ENCODE results near the gene ACOT8. TPM values are rescaled to one million over a fixed set of nuclear protein-coding genes. Genes with fewer than 3 reads are reported as not detected.
"Not testable (repeated sequence)": the region's sequence is repeated elsewhere in the genome, so short reads cannot be mapped to it uniquely, and the experiment has no call there.

Gene ACOT8
- total RNA-seq, 1 experiment from 2014 or later = 36.2 TPM

GRCh38 chr20:45833883-45834796 lies 23.1 kb downstream of the ACOT8 start:
- BruUV-seq (replicated peaks) = no TSS peak
- intact Hi-C loops (cut with micrococcal nuclease; ENCODE audit: unreplicated experiment) = loop anchor here (1.0 kb wide), 2 partner anchors 22 to 23 kb away; partner anchors contain the start of genes ACOT8, UBE2C and ZSWIM3
- TF ChIP-seq CTCF (IDR thresholded peaks at IDR 0.05; ENCODE audit: insufficient read depth in 1 of 2, low read depth in 1 of 2, low read length in 1 of 2, severe bottlenecking in 1 of 2, unreplicated experiment in 1 of 2) = no peak

DNA sequence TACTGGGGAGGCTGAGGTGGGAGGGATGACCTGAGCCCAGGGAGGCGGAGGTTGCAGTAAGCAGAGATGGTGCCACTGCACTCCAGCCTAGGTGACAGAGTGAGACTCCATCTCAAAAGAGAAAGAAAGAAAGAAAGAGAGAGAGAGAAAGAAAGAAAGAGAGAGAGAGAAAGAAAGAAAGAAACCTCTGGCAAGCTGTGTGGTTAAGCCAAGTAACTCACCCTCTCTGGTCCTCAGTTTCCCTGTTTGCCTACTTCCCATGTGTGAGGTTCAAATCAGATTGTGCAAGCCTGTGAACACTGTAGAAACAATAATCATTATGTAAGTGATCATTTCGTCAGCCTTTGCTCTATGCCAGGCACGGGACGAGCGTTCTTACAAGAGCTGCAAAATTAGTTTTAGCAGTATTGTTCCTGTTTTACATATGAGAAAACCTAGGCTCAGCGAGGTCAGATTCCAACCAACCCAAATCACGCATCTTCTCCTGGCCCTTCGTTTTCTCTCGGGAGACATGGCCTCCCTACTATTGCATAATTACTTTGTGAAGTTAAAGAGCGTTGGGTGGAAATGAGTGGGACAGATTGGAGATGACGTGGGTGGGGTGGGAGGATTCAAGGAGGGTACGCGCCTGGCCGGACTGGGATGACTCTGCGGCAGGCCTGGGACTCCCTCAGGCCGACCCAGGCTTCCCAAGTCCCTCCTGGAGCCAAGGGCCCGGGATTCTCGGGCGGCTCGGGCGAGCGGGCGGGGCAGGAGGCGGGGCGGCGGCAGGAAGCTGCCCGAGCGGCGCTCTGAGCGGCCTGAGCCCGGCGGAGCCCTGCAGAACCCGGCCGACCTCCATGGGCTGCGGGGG lies 23.9 kb downstream of the ACOT8 start, which contains the start of gene SNX21:
Gene SNX21 (plus strand): TSS at position 770 of the 853 bp plus-strand sequence. CDS start 121 bp downstream, outside the sequence.
- intact Hi-C loops (cut with micrococcal nuclease; ENCODE audit: unreplicated experiment) = loop anchor here (1.0 kb wide), 2 partner anchors 21 to 24 kb away; partner anchors contain the start of genes ACOT8, UBE2C and ZSWIM3
- Mint-ChIP-seq H3K27me3 (ENCODE audit: insufficient read depth, unreplicated experiment) (no peaks in the 10 kb centered on the region), H3K9me3 (ENCODE audit: unreplicated experiment) (no peaks in the 10 kb centered on the region), H3K36me3 (ENCODE audit: insufficient read depth, unreplicated experiment) (no peaks in the 10 kb centered on the region), H3K27ac (ENCODE audit: unreplicated experiment) (peak within 1 kb of the TSS; percentile 53), H3K4me3 (ENCODE audit: unreplicated experiment) (peak within 1 kb of the TSS; percentile 71), H3K4me1 (ENCODE audit: low read depth, unreplicated experiment) (peaks cover 15% of the 10 kb centered on the region)
- no peak for TF ChIP-seq CTCF (IDR thresholded peaks at IDR 0.05; ENCODE audit: insufficient read depth in 1 of 2, low read depth in 1 of 2, low read length in 1 of 2, severe bottlenecking in 1 of 2, unreplicated experiment in 1 of 2)
- H3K4me1 ChIP-seq = peaks cover 13% of the 10 kb centered on the region
- H3K4me3 ChIP-seq (ENCODE audit: low read depth, low read length) = peak within 1 kb of the TSS; percentile 86
- ChIA-PET CTCF (no interaction called here), POLR2A (interaction anchor here (0.6 to 2.0 kb wide), 6 partner anchors 20 to 102 kb away, joined by 3 to 12 read pairs (median 6); partner anchors contain the start of genes ACOT8, PCIF1, ZSWIM1 and ZSWIM3)
- H3K27me3 ChIP-seq (replicated peaks; ENCODE audit: control insufficient read depth, insufficient read depth, low read length) = no peaks in the 10 kb centered on the region
- TSS peak; percentile 37 for BruUV-seq (replicated peaks)
- peak; percentile 94 to 95 for DNase-seq
- H3K9me3 ChIP-seq = no peaks in the 10 kb centered on the region
- no peaks in the 10 kb centered on the region for H3K36me3 ChIP-seq (ENCODE audit: control insufficient read depth, insufficient read depth, low read length)

More at GRCh38 chr20:45833883-45834796, 23.1 kb downstream of the ACOT8 start:
- H3K9me3 ChIP-seq = no peaks in the 10 kb centered on the region
- Mint-ChIP-seq H3K9me3 (ENCODE audit: unreplicated experiment) (no peaks in the 10 kb centered on the region), H3K36me3 (ENCODE audit: insufficient read depth, unreplicated experiment) (no peaks in the 10 kb centered on the region), H3K4me1 (ENCODE audit: low read depth, unreplicated experiment) (peaks cover 15% of the 10 kb centered on the region), H3K4me3 (ENCODE audit: unreplicated experiment) (peak overlapping the region; percentile 71), H3K27me3 (ENCODE audit: insufficient read depth, unreplicated experiment) (no peaks in the 10 kb centered on the region), H3K27ac (ENCODE audit: unreplicated experiment) (peak overlapping the region; percentile 53)
- peaks cover 13% of the 10 kb centered on the region for H3K4me1 ChIP-seq
- peak overlapping the region; percentile 86 for H3K4me3 ChIP-seq (ENCODE audit: low read depth, low read length)
- H3K36me3 ChIP-seq (ENCODE audit: control insufficient read depth, insufficient read depth, low read length) = no peaks in the 10 kb centered on the region
- peak; percentile 77 to 83 for DNase-seq
- POLR2A ChIA-PET = interaction anchor here (0.6 to 2.0 kb wide), 6 partner anchors 20 to 101 kb away, joined by 3 to 12 read pairs (median 6); partner anchors contain the start of genes ACOT8, PCIF1, ZSWIM1 and ZSWIM3
- H3K27me3 ChIP-seq (replicated peaks; ENCODE audit: control insufficient read depth, insufficient read depth, low read length) = no peaks in the 10 kb centered on the region
- CTCF ChIA-PET = no interaction called here

- DNase-seq = no peak
- H3K36me3 Mint-ChIP-seq (ENCODE audit: insufficient read depth, unreplicated experiment) = no peaks in the 10 kb centered on the region
- no peaks in the 10 kb centered on the region for H3K27me3 ChIP-seq (replicated peaks; ENCODE audit: control insufficient read depth, insufficient read depth, low read length)
- CTCF ChIA-PET = no interaction called here
- H3K36me3 ChIP-seq (ENCODE audit: control insufficient read depth, insufficient read depth, low read length) = no peaks in the 10 kb centered on the region
- peaks cover 15% of the 10 kb centered on the region for H3K4me1 Mint-ChIP-seq (ENCODE audit: low read depth, unreplicated experiment)
- no peaks in the 10 kb centered on the region for H3K27me3 Mint-ChIP-seq (ENCODE audit: insufficient read depth, unreplicated experiment)
- no peak for TF ChIP-seq CTCF (IDR thresholded peaks at IDR 0.05; ENCODE audit: insufficient read depth in 1 of 2, low read depth in 1 of 2, low read length in 1 of 2, severe bottlenecking in 1 of 2, unreplicated experiment in 1 of 2)
- no TSS peak for BruUV-seq (replicated peaks)
- peaks cover 13% of the 10 kb centered on the region for H3K4me1 ChIP-seq
- H3K27ac Mint-ChIP-seq (ENCODE audit: unreplicated experiment) = peak overlapping the region; percentile 53
- no peaks in the 10 kb centered on the region for H3K9me3 Mint-ChIP-seq (ENCODE audit: unreplicated experiment)
- H3K9me3 ChIP-seq = no peaks in the 10 kb centered on the region
- no peak overlapping the region for H3K4me3 ChIP-seq (ENCODE audit: low read depth, low read length)
- intact Hi-C loops (cut with micrococcal nuclease; ENCODE audit: unreplicated experiment) = loop anchor here (1.0 kb wide), 2 partner anchors 20 to 25 kb away; partner anchors contain the start of genes ACOT8, UBE2C and ZSWIM3
- POLR2A ChIA-PET = no interaction called here
- peak overlapping the region; percentile 71 for H3K4me3 Mint-ChIP-seq (ENCODE audit: unreplicated experiment)
Measured at GRCh38 chr20:45832619-45833018, 24.6 kb downstream of the ACOT8 start.

GRCh38 chr20:45829673-45830106 lies 27.5 kb downstream of the ACOT8 start:
- H3K36me3 Mint-ChIP-seq (ENCODE audit: insufficient read depth, unreplicated experiment); H3K9me3 Mint-ChIP-seq (ENCODE audit: unreplicated experiment); BruUV-seq (replicated peaks); H3K4me3 ChIP-seq (ENCODE audit: low read depth, low read length); CTCF ChIA-PET; H3K9me3 ChIP-seq; H3K27me3 ChIP-seq (replicated peaks; ENCODE audit: control insufficient read depth, insufficient read depth, low read length); DNase-seq; H3K4me3 Mint-ChIP-seq (ENCODE audit: unreplicated experiment); H3K27me3 Mint-ChIP-seq (ENCODE audit: insufficient read depth, unreplicated experiment); H3K36me3 ChIP-seq (ENCODE audit: control insufficient read depth, insufficient read depth, low read length); POLR2A ChIA-PET; intact Hi-C loops (cut with micrococcal nuclease; ENCODE audit: unreplicated experiment); H3K27ac Mint-ChIP-seq (ENCODE audit: unreplicated experiment): not testable (repeated sequence)
- peaks cover 13% of the 10 kb centered on the region for H3K4me1 ChIP-seq
- H3K4me1 Mint-ChIP-seq (ENCODE audit: low read depth, unreplicated experiment) = peaks cover 15% of the 10 kb centered on the region
